HepG2 (cell line): ENCODE data around the gene MYH9. TPM values are rescaled to one million over a fixed set of nuclear protein-coding genes. Genes with fewer than 3 reads are reported as not detected.
A peak's percentile ranks its signal among the peaks of the same experiment; 100 is the strongest.

Experiments
- ATF4 ChIP-seq, 2 experiments: fragments of 450-650 bp in 1 of 2; sonication (generic) in 1 of 2; formaldehyde crosslinking; IDR thresholded peaks; 2 replicates each; pipeline versions ENCODE4 v1.5.0 to v1.8.0; 2020 to 2022; ENCODE audit warnings: mild to moderate bottlenecking in 1 of 2, missing genetic modification reagents in 1 of 2
- E2F1 ChIP-seq: sonication (generic); formaldehyde crosslinking; IDR thresholded peaks from 2 replicates; pipeline ENCODE4 v1.5.0; 2020; ENCODE audit warnings: missing genetic modification reagents
- GABPA ChIP-seq, 2 experiments: IDR thresholded peaks; 2 replicates each; pipeline ENCODE4 v1.6.1; 2011 to 2016; ENCODE audit warnings: low read depth in 2 of 2, low read length in 1 of 2, missing biosample characterization in 1 of 2, missing genetic modification characterization in 1 of 2
- HINFP ChIP-seq: sonication (generic); formaldehyde crosslinking; IDR thresholded peaks from 2 replicates; pipeline ENCODE4 v1.4.0; 2020; ENCODE audit warnings: low read depth, mild to moderate bottlenecking, missing genetic modification reagents
- HMG20A ChIP-seq: IDR thresholded peaks from 2 replicates; pipeline ENCODE4 v1.6.1; 2016; ENCODE audit warnings: borderline replicate concordance
- KDM3A ChIP-seq: IDR thresholded peaks from 2 replicates; pipeline ENCODE4 v1.6.1; 2018; ENCODE audit warnings: low read depth, missing compliant biosample characterization
- PATZ1 ChIP-seq: sonication (generic); formaldehyde crosslinking; IDR thresholded peaks from 2 replicates; pipeline ENCODE4 v1.4.0; 2020; ENCODE audit warnings: missing genetic modification reagents
- PHF21A ChIP-seq: sonication (generic); formaldehyde crosslinking; IDR thresholded peaks from 2 replicates; pipeline ENCODE4 v1.5.0; 2020; ENCODE audit warnings: mild to moderate bottlenecking, missing genetic modification reagents
- SALL1 ChIP-seq: sonication (generic); formaldehyde crosslinking; IDR thresholded peaks from 2 replicates; pipeline ENCODE4 v1.8.0; 2022; ENCODE audit warnings: mild to moderate bottlenecking, missing genetic modification reagents
- TCF7 ChIP-seq: sonication (generic); IDR thresholded peaks from 2 replicates; pipeline ENCODE4 v1.6.1; 2016; ENCODE audit warnings: antibody characterized with exemption, low read depth
- TFE3 ChIP-seq: IDR thresholded peaks from 2 replicates; pipeline ENCODE4 v1.6.1; 2016
- THAP11 ChIP-seq: IDR thresholded peaks from 2 replicates; pipeline ENCODE4 v1.6.1; 2016; ENCODE audit warnings: missing biosample characterization, missing genetic modification reagents
- ZNF556 ChIP-seq: sonication (generic); formaldehyde crosslinking; IDR thresholded peaks from 2 replicates; pipeline ENCODE4 v1.4.0; 2020; ENCODE audit warnings: mild to moderate bottlenecking, missing genetic modification reagents, borderline replicate concordance
- ZNF704 ChIP-seq: sonication (generic); formaldehyde crosslinking; IDR thresholded peaks from 2 replicates; pipeline ENCODE4 v1.8.1; 2023; ENCODE audit warnings: mild to moderate bottlenecking, inconsistent platforms, moderate library complexity, missing genetic modification reagents, borderline replicate concordance
- ZNF772 ChIP-seq: sonication (generic); formaldehyde crosslinking; IDR thresholded peaks from 2 replicates; pipeline ENCODE4 v1.5.0; 2020; ENCODE audit warnings: mild to moderate bottlenecking, missing genetic modification reagents
- ZSCAN20 ChIP-seq: sonication (generic); formaldehyde crosslinking; IDR thresholded peaks from 2 replicates; pipeline ENCODE4 v1.4.0; 2020; ENCODE audit warnings: missing genetic modification reagents, mild to moderate bottlenecking, borderline replicate concordance
- ZSCAN31 ChIP-seq: sonication (generic); formaldehyde crosslinking; IDR thresholded peaks from 2 replicates; pipeline ENCODE4 v1.5.0; 2020; ENCODE audit warnings: low read depth, mild to moderate bottlenecking, missing genetic modification reagents
- polyA plus RNA-seq, 8 experiments: library from polyadenylated mRNA; depleted of rRNA in 3 of 8; stranded (reverse) in 7 of 8; unstranded in 1 of 8; fragments of >200 nt; fragmentation: Illumina TruSeq in 4 of 8; extraction: Trizol in 4 of 8; gene quantifications; 2 replicates each; pipeline versions ENCODE4 v1.2.1 to v1.2.3, GENCODE V29; 2011 to 2016; ENCODE audit warnings: low read depth in 4 of 8, missing spikeins in 1 of 8, mixed read lengths in 1 of 8; ENCODE audit not compliant: insufficient read depth in 1 of 8
- total RNA-seq, 5 experiments: library from RNA; depleted of rRNA; stranded (reverse); fragments of >200 nt; fragmentation: Illumina TruSeq; extraction: Trizol; gene quantifications; 2 replicates each; pipeline ENCODE4 v1.2.3, GENCODE V29; 2016; ENCODE audit warnings: low read depth in 1 of 5

Gene MYH9
- total and polyA plus RNA-seq, 2 of the 13 experiments (the other 11 are each of a cell fraction or from before 2014, with no cell fraction given) = 50.7 to 98.5 TPM

GRCh38 chr22:36435516-36436415, 48.0 kb upstream of the MYH9 start (continued):
- TF ChIP-seq E2F1 (CRISPR knock-in tag) = no peak
- peak; percentile 31; the same call in 1 of the 2 replicates for TF ChIP-seq ZSCAN20 (CRISPR knock-in tag)
- TF ChIP-seq ZNF704 (CRISPR knock-in tag) = 0 out of 2 replicates have a peak, but pooled peaks have one; percentile 14
- TF ChIP-seq ZSCAN31 (CRISPR knock-in tag) = 0 out of 2 replicates have a peak, but pooled peaks have one; percentile 53
- TF ChIP-seq TFE3 (CRISPR knock-in tag) = peak; percentile 65
- TF ChIP-seq PATZ1 = peak; percentile 92
- TF ChIP-seq ATF4 (CRISPR knock-in tag; IDR thresholded peaks at IDR 0.05) = 0 out of 4 replicates have a peak, but pooled peaks of 1 of the 2 experiments have one; percentile 30
- TF ChIP-seq GABPA (IDR thresholded peaks at IDR 0.05; ENCODE audit: low read depth, low read length) = no peak
- peak; percentile 48; the same call in 1 of the 2 replicates for TF ChIP-seq GABPA (CRISPR knock-in tag; IDR thresholded peaks at IDR 0.05; ENCODE audit: low read depth)
- TF ChIP-seq THAP11 (CRISPR knock-in tag) = peak; percentile 47; the same call in 1 of the 2 replicates
- TF ChIP-seq ZNF772 = peak; percentile 41
- peak; percentile 94 for TF ChIP-seq TCF7
- TF ChIP-seq HINFP (CRISPR knock-in tag) = 0 out of 2 replicates have a peak, but pooled peaks have one; percentile 38
- TF ChIP-seq ZNF556 (CRISPR knock-in tag) = peak; percentile 82; the same call in 1 of the 2 replicates
- TF ChIP-seq PHF21A (CRISPR knock-in tag) = peak; percentile 68
- TF ChIP-seq SALL1 (CRISPR knock-in tag) = peak; percentile 75
- 0 out of 2 replicates have a peak, but pooled peaks have one; percentile 20 for TF ChIP-seq KDM3A
- peak; percentile 59; the same call in 1 of the 2 replicates for TF ChIP-seq HMG20A (CRISPR knock-in tag)
